Measurements from ENCODE around the gene GSC2. TPM values are rescaled to one million over a fixed set of nuclear protein-coding genes. Genes with fewer than 3 reads are reported as not detected.

The GSC2 gene
- total and polyA plus RNA-seq, 4 donors = not detected

- Histone ChIP-seq H3K27ac (ENCODE audit: low read depth in 1 of 2, low read length in 2 of 2) (no peak overlapping the region), H3K27me3 (ENCODE audit: control insufficient read depth in 4 of 4, insufficient read depth in 4 of 4, low read length in 3 of 4) (peaks cover 4 to 10% (median 7%) of the 10 kb centered on the region in 4 donors), H3K9me3 (ENCODE audit: control insufficient read depth in 4 of 4, low read length in 3 of 4) (no peaks in the 10 kb centered on the region), H3K4me1 (ENCODE audit: control insufficient read depth in 4 of 4, insufficient read depth in 4 of 4, low read length in 3 of 4) (peaks cover 4 to 12% (median 4%) of the 10 kb centered on the region in 4 donors), H3K4me3 (ENCODE audit: low read depth in 1 of 3, low read length in 3 of 3) (no peak overlapping the region), H3K36me3 (ENCODE audit: control insufficient read depth in 4 of 4, insufficient read depth in 3 of 4, low read depth in 1 of 4, low read length in 3 of 4) (no peaks in the 10 kb centered on the region), H3K9ac (ENCODE audit: low read depth in 1 of 2, low read length in 2 of 2) (no peak overlapping the region)
- TF ChIP-seq SP1 (IDR thresholded peaks at IDR 0.05) (no peak), JUND (IDR thresholded peaks at IDR 0.05) (no peak), ATF3 (IDR thresholded peaks at IDR 0.05) (no peak), YY1 (IDR thresholded peaks at IDR 0.05) (no peak), FOXA1 (IDR thresholded peaks at IDR 0.05) (no peak), MAX (IDR thresholded peaks at IDR 0.05) (no peak), RXRA (IDR thresholded peaks at IDR 0.05) (no peak), NR2F2 (IDR thresholded peaks at IDR 0.05) (no peak), EGR1 (IDR thresholded peaks at IDR 0.05; ENCODE audit: low read depth in 2 of 2) (no peak), TAF1 (conservative IDR thresholded peaks at IDR 0.05) (no peak), HNF4G (IDR thresholded peaks at IDR 0.05) (no peak), HNF4A (conservative IDR thresholded peaks at IDR 0.05) (no peak)
- no peak for DNase-seq (ENCODE audit: low spot score)
- WGBS = 59% methylated on average over 10 of the region's 10 CpGs
Measured at GRCh38 chr22:19151329-19152191, 1.5 kb upstream of the GSC2 start.

- no peak for DNase-seq (ENCODE audit: low spot score)
- WGBS = 11% methylated on average over 68 of the region's 68 CpGs
Measured at GRCh38 chr22:19150482-19151328, 613 bp upstream of the GSC2 start.

More at GRCh38 chr22:19150482-19151328, 613 bp upstream of the GSC2 start:
- H3K4me1 ChIP-seq (ENCODE audit: control insufficient read depth in 4 of 4, insufficient read depth in 4 of 4, low read length in 3 of 4) = peaks cover 4 to 12% (median 4%) of the 10 kb centered on the region in 4 donors
- H3K36me3 ChIP-seq (ENCODE audit: control insufficient read depth in 4 of 4, insufficient read depth in 3 of 4, low read depth in 1 of 4, low read length in 3 of 4) = no peaks in the 10 kb centered on the region
- no peak overlapping the region for H3K4me3 ChIP-seq (ENCODE audit: low read depth in 1 of 3, low read length in 3 of 3)
- H3K9me3 ChIP-seq (ENCODE audit: control insufficient read depth in 4 of 4, low read length in 3 of 4) = no peaks in the 10 kb centered on the region
- no peak overlapping the region for H3K27ac ChIP-seq (ENCODE audit: low read depth in 1 of 2, low read length in 2 of 2)
- no peak overlapping the region for H3K9ac ChIP-seq (ENCODE audit: low read depth in 1 of 2, low read length in 2 of 2)
- H3K27me3 ChIP-seq (ENCODE audit: control insufficient read depth in 4 of 4, insufficient read depth in 4 of 4, low read length in 3 of 4) = peaks cover 4 to 10% (median 7%) of the 10 kb centered on the region in 4 donors
- no peak for TF ChIP-seq FOXA1 (IDR thresholded peaks at IDR 0.05)
- TF ChIP-seq FOXA2 (IDR thresholded peaks at IDR 0.05) = no peak
- no peak for TF ChIP-seq EGR1 (IDR thresholded peaks at IDR 0.05; ENCODE audit: low read depth in 2 of 2)
- no peak for TF ChIP-seq HNF4A (conservative IDR thresholded peaks at IDR 0.05)
- TF ChIP-seq MAX (IDR thresholded peaks at IDR 0.05) = no peak
- no peak for TF ChIP-seq NR2F2 (IDR thresholded peaks at IDR 0.05)
- TF ChIP-seq ATF3 (IDR thresholded peaks at IDR 0.05) = no peak
- TF ChIP-seq HNF4G (IDR thresholded peaks at IDR 0.05) = no peak
- no peak for TF ChIP-seq SP1 (IDR thresholded peaks at IDR 0.05)
- TF ChIP-seq RXRA (IDR thresholded peaks at IDR 0.05) = no peak
- no peak for TF ChIP-seq TAF1 (conservative IDR thresholded peaks at IDR 0.05)
- no peak for TF ChIP-seq ZBTB33 (IDR thresholded peaks at IDR 0.05)
- TF ChIP-seq RAD21 (IDR thresholded peaks at IDR 0.05) = no peak
- no peak for TF ChIP-seq CTCF (IDR thresholded peaks at IDR 0.05; ENCODE audit: low read depth, low read length, missing input control)

All from liver (tissue), 9 donors.